GM18505 (cell line): Measurements from ENCODE around the gene FXYD5.
A peak's percentile ranks its signal among the peaks of the same experiment; 100 is the strongest.
"Not testable (repeated sequence)": the region's sequence is repeated elsewhere in the genome, so short reads cannot be mapped to it uniquely, and the experiment has no call there.

Source experiments
- ATAC-seq: cut with Tn5 transposase; IDR thresholded peaks from one replicate; pipeline ENCODE4 v1.9.1; 2021; ENCODE audit not compliant: unreplicated experiment
- POLR2A ChIP-seq: IDR thresholded peaks from 4 replicates; pipeline ENCODE4 v1.6.1; 2011; ENCODE audit warnings: borderline replicate concordance; ENCODE audit not compliant: insufficient read depth, insufficient read length; ENCODE audit errors: extremely low read depth

FXYD5 gene

GRCh38 chr19:35144600-35145436 is 9.7 kb upstream of the FXYD5 start:
- no peak for TF ChIP-seq POLR2A
- ATAC-seq = no peak

- TF ChIP-seq POLR2A = no peak
- no peak for ATAC-seq
These were observed 7.6 kb upstream of the FXYD5 start for GRCh38 chr19:35146746-35147459.

GRCh38 chr19:35149463-35149862 is 5.1 kb upstream of the FXYD5 start:
- TF ChIP-seq POLR2A = no peak
- ATAC-seq = no peak

GRCh38 chr19:35150445-35150844 is 4.1 kb upstream of the FXYD5 start:
- no peak for ATAC-seq
- no peak for TF ChIP-seq POLR2A

- TF ChIP-seq POLR2A = no peak
These were observed 3.1 kb upstream of the FXYD5 start for GRCh38 chr19:35151273-35152065.

GRCh38 chr19:35153129-35153522 is 1.4 kb upstream of the FXYD5 start:
- not testable (repeated sequence) for ATAC-seq

More at GRCh38 chr19:35151273-35152065, 3.1 kb upstream of the FXYD5 start:
- ATAC-seq = no peak

- TF ChIP-seq POLR2A = no peak
- ATAC-seq = no peak
These were observed 622 bp upstream of the FXYD5 start for GRCh38 chr19:35153701-35154524.

- ATAC-seq = no peak
- TF ChIP-seq POLR2A = peak; percentile 31
These were observed 906 bp downstream of the FXYD5 start for GRCh38 chr19:35155441-35155840.

GRCh38 chr19:35155981-35156672 is 1.6 kb downstream of the FXYD5 start:
- ATAC-seq = no peak
- TF ChIP-seq POLR2A = no peak

- no peak for TF ChIP-seq POLR2A
- ATAC-seq = no peak
These were observed 2.1 kb downstream of the FXYD5 start for GRCh38 chr19:35156673-35157014.

- no peak for ATAC-seq
- TF ChIP-seq POLR2A = no peak
These were observed 2.9 kb downstream of the FXYD5 start for GRCh38 chr19:35157431-35157830.

- no peak for TF ChIP-seq POLR2A
- no peak for ATAC-seq
These were observed 5.1 kb downstream of the FXYD5 start for GRCh38 chr19:35159606-35160005.
